PC-9 (cell line): Measurements from ENCODE around the gene VSIG10L.

Experiments
- EZH2 ChIP-seq: fragments of 200-600 bp; sonication (generic); IDR thresholded peaks from 2 replicates; pipeline ENCODE4 v1.8.0; 2017; ENCODE audit warnings: antibody characterized with exemption, low read depth
- TF ChIP-seq, protein P1 (sequence below): fragments of 200-600 bp; sonication (generic); conservative IDR thresholded peaks from 2 replicates; pipeline ENCODE4 v1.6.1; 2017; ENCODE audit warnings: mixed run types, antibody characterized with exemption, mild to moderate bottlenecking, moderate library complexity

GRCh38 chr19:51316688-51317087 lies 25.3 kb downstream of the VSIG10L start:
- TF ChIP-seq, protein P1, sequence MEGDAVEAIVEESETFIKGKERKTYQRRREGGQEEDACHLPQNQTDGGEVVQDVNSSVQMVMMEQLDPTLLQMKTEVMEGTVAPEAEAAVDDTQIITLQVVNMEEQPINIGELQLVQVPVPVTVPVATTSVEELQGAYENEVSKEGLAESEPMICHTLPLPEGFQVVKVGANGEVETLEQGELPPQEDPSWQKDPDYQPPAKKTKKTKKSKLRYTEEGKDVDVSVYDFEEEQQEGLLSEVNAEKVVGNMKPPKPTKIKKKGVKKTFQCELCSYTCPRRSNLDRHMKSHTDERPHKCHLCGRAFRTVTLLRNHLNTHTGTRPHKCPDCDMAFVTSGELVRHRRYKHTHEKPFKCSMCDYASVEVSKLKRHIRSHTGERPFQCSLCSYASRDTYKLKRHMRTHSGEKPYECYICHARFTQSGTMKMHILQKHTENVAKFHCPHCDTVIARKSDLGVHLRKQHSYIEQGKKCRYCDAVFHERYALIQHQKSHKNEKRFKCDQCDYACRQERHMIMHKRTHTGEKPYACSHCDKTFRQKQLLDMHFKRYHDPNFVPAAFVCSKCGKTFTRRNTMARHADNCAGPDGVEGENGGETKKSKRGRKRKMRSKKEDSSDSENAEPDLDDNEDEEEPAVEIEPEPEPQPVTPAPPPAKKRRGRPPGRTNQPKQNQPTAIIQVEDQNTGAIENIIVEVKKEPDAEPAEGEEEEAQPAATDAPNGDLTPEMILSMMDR: no peak
- TF ChIP-seq EZH2: no peak
